ENCODE results near the gene RAB4B. TPM values are rescaled to one million over a fixed set of nuclear protein-coding genes. Genes with fewer than 3 reads are reported as not detected.

Gene RAB4B
- total RNA-seq, 2 experiments from 2014 or later = 37.1 to 51.3 TPM

GRCh38 chr19:40802300-40803169 is 24.5 kb downstream of the RAB4B start:
- Histone ChIP-seq H3K9me3 (ENCODE audit: low read length) (no peaks in the 10 kb centered on the region), H3K4me1 (ENCODE audit: insufficient read depth, low read length, poor library complexity, severe bottlenecking) (peaks cover 82% of the 10 kb centered on the region), H3K4me2 (ENCODE audit: low read length) (peak overlapping the region; percentile 97), H3K36me3 (ENCODE audit: insufficient read depth, low read length) (peaks cover 71% of the 10 kb centered on the region), H2AFZ (ENCODE audit: low read length) (no peak overlapping the region), H3K79me2 (ENCODE audit: insufficient read depth, low read depth, low read length) (peaks cover 72% of the 10 kb centered on the region), H4K20me1 (ENCODE audit: insufficient read depth, low read length) (peaks cover 24% of the 10 kb centered on the region), H3K4me3 (ENCODE audit: low read depth, low read length, poor library complexity, severe bottlenecking) (peak overlapping the region; percentile 99), H3K27ac (ENCODE audit: low read depth, low read length, poor library complexity, severe bottlenecking) (peak overlapping the region; percentile 81), H3K9me2 (ENCODE audit: insufficient read depth, low read length) (no peaks in the 10 kb centered on the region)
- intact Hi-C loops (cut with micrococcal nuclease; ENCODE audit: unreplicated experiment) = no loop called here
- peak; percentile 35 for DNase-seq (ENCODE audit: low spot score)
- ChIA-PET POLR2A (interaction anchor here (0.9 to 1.3 kb wide), 2 partner anchors 24 to 25 kb away, joined by 3 to 4 read pairs; no protein-coding TSS in a partner anchor), CTCF (ENCODE audit: unreplicated experiment) (no interaction called here)
- no TSS peak for BruUV-seq (replicated peaks)
- TF ChIP-seq EZH2phosphoT487 (IDR thresholded peaks at IDR 0.05; ENCODE audit: borderline replicate concordance, low read depth, low read length) (no peak), CTCF (conservative IDR thresholded peaks at IDR 0.05; ENCODE audit: low read length) (no peak)

GRCh38 chr19:40803170-40803856 is 25.3 kb downstream of the RAB4B start:
- H3K27ac ChIP-seq (ENCODE audit: low read depth, low read length, poor library complexity, severe bottlenecking) = peak overlapping the region; percentile 81
- no peaks in the 10 kb centered on the region for H3K9me3 ChIP-seq (ENCODE audit: low read length)
- H3K36me3 ChIP-seq (ENCODE audit: insufficient read depth, low read length) = peaks cover 78% of the 10 kb centered on the region
- no peak for TF ChIP-seq CTCF (conservative IDR thresholded peaks at IDR 0.05; ENCODE audit: low read length)
- TF ChIP-seq EZH2phosphoT487 (IDR thresholded peaks at IDR 0.05; ENCODE audit: borderline replicate concordance, low read depth, low read length) = no peak
- H2AFZ ChIP-seq (ENCODE audit: low read length) = no peak overlapping the region
- peaks cover 27% of the 10 kb centered on the region for H4K20me1 ChIP-seq (ENCODE audit: insufficient read depth, low read length)
- peak overlapping the region; percentile 99 for H3K4me3 ChIP-seq (ENCODE audit: low read depth, low read length, poor library complexity, severe bottlenecking)
- ChIA-PET CTCF (ENCODE audit: unreplicated experiment) (interaction anchor here (0.6 kb wide), 1 partner anchor 25 kb away, joined by 3 read pairs; the partner anchor contains the start of gene RAB4B), POLR2A (interaction anchor here (0.9 kb wide), 1 partner anchor 54 kb away, joined by 3 read pairs; no protein-coding TSS in a partner anchor)
- peaks cover 74% of the 10 kb centered on the region for H3K4me1 ChIP-seq (ENCODE audit: insufficient read depth, low read length, poor library complexity, severe bottlenecking)
- intact Hi-C loops (cut with micrococcal nuclease; ENCODE audit: unreplicated experiment) = no loop called here
- peak overlapping the region; percentile 97 for H3K4me2 ChIP-seq (ENCODE audit: low read length)
- BruUV-seq (replicated peaks) = no TSS peak
- DNase-seq (ENCODE audit: low spot score) = no peak
- H3K9me2 ChIP-seq (ENCODE audit: insufficient read depth, low read length) = no peaks in the 10 kb centered on the region
- peaks cover 72% of the 10 kb centered on the region for H3K79me2 ChIP-seq (ENCODE audit: insufficient read depth, low read depth, low read length)

Data from OCI-LY7 (cell line).